Sigmoid colon (tissue), 4 donors: ENCODE results near the gene RASAL2.

Experiments used
- EP300 ChIP-seq, 4 donors: sonication (generic); formaldehyde crosslinking; IDR thresholded peaks; one replicate each; pipeline ENCODE4 v1.6.1; 2017; ENCODE audit warnings: antibody characterized with exemption in 4 of 4
- POLR2A ChIP-seq, 2 donors: fragments of 450-650 bp; IDR thresholded peaks; one replicate each; pipeline ENCODE4 v1.6.1; 2016; ENCODE audit warnings: antibody characterized with exemption in 2 of 2, mild to moderate bottlenecking in 2 of 2, moderate library complexity in 2 of 2
- POLR2AphosphoS5 ChIP-seq, 4 donors: sonication (generic); formaldehyde crosslinking; IDR thresholded peaks; one replicate each; pipeline ENCODE4 v1.6.1; 2017; ENCODE audit warnings: antibody characterized with exemption in 4 of 4
- TF ChIP-seq, protein P1 (sequence below), 4 experiments: fragments of 450-650 bp in 3 of 4; fragments of 200-600 bp in 1 of 4; IDR thresholded peaks; one replicate each; pipeline ENCODE4 v1.5.1; 2016 to 2019; ENCODE audit warnings: antibody characterized with exemption in 4 of 4, mild to moderate bottlenecking in 3 of 4, moderate library complexity in 2 of 4

DNA sequence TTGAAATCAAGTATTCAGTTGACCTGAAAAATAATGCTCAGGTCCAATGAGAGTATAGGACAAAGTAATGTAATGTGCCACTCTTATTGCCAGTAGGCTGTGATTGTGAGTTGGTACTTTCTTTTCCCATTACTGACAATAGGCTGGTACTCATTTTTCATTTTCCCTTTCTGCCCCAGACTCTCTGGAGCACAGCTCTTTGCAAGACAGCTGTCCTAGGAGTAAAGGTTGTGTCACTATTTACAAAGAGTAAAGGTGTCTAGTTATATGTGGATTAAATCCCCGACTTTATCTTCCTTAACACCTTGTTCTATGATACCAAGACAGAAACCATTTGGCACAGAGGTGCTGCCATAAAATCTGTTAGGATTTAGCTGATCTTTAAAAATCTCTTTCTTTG lies 32.3 kb upstream of the RASAL2 start:
- TF ChIP-seq, protein P1, sequence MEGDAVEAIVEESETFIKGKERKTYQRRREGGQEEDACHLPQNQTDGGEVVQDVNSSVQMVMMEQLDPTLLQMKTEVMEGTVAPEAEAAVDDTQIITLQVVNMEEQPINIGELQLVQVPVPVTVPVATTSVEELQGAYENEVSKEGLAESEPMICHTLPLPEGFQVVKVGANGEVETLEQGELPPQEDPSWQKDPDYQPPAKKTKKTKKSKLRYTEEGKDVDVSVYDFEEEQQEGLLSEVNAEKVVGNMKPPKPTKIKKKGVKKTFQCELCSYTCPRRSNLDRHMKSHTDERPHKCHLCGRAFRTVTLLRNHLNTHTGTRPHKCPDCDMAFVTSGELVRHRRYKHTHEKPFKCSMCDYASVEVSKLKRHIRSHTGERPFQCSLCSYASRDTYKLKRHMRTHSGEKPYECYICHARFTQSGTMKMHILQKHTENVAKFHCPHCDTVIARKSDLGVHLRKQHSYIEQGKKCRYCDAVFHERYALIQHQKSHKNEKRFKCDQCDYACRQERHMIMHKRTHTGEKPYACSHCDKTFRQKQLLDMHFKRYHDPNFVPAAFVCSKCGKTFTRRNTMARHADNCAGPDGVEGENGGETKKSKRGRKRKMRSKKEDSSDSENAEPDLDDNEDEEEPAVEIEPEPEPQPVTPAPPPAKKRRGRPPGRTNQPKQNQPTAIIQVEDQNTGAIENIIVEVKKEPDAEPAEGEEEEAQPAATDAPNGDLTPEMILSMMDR (IDR thresholded peaks at IDR 0.05), result no peak
- TF ChIP-seq EP300 (IDR thresholded peaks at IDR 0.05) (no peak), POLR2A (IDR thresholded peaks at IDR 0.05) (no peak), POLR2AphosphoS5 (IDR thresholded peaks at IDR 0.05) (no peak)
